ENCODE data around the gene SLC25A19.

The SLC25A19 gene

DNA sequence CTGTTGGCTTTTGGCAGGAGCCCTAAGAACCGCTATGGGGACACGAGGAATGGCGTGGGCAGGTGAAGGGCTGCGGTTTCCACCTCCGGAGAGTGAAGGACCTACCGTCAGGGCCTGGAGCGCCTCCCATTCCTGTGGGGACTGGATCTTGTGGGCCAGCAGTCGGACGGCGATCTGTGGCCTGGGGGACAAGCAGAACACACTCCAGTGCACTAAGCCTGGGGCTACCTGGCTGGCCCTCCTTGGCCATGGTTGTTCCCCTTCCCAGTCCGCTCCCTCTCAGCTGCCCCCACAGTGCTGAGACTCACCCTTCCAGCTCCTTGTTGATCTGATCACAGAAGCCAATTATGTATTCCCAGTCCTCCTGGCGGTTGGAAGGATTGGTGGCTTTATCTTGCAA, 42.8 kb downstream of the SLC25A19 start:
- H3K4me1 ChIP-seq (ENCODE audit: control insufficient read depth in 1 of 2, insufficient read depth in 1 of 2, low read depth in 1 of 2, low read length in 1 of 2) = peaks cover 27 to 28% of the 10 kb centered on the region in 2 experiments
- no peak overlapping the region for H3K27ac ChIP-seq
- no peak overlapping the region for H3K4me3 ChIP-seq (ENCODE audit: low read depth in 1 of 2, low read length in 1 of 2)
- TF ChIP-seq, protein P1, sequence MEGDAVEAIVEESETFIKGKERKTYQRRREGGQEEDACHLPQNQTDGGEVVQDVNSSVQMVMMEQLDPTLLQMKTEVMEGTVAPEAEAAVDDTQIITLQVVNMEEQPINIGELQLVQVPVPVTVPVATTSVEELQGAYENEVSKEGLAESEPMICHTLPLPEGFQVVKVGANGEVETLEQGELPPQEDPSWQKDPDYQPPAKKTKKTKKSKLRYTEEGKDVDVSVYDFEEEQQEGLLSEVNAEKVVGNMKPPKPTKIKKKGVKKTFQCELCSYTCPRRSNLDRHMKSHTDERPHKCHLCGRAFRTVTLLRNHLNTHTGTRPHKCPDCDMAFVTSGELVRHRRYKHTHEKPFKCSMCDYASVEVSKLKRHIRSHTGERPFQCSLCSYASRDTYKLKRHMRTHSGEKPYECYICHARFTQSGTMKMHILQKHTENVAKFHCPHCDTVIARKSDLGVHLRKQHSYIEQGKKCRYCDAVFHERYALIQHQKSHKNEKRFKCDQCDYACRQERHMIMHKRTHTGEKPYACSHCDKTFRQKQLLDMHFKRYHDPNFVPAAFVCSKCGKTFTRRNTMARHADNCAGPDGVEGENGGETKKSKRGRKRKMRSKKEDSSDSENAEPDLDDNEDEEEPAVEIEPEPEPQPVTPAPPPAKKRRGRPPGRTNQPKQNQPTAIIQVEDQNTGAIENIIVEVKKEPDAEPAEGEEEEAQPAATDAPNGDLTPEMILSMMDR (IDR thresholded peaks at IDR 0.05) = no peak
- H3K36me3 ChIP-seq = peaks cover 50% of the 10 kb centered on the region
- no peaks in the 10 kb centered on the region for H3K9me3 ChIP-seq
- no peaks in the 10 kb centered on the region for H3K27me3 ChIP-seq

DNA sequence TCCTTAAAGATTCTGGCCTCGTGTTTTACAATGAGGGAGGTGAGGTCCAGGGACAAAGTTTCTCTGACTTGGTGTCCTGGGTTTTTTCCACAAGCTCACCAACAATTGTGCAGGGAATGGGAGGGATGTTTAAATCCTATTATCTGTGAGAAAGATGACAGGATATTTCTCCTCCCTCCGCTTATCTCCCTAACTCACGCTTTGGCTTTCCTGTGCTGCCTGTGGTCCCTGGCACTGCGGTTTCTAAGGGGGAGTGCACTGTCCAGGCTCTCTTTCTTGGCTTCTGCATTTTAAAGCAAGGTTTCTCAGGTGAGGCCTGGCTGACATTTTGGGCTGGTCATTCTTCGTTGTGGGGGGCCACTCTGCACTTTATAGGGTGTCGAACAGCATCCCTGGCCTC, 44.2 kb downstream of the SLC25A19 start:
- peaks cover 64% of the 10 kb centered on the region for H3K36me3 ChIP-seq
- H3K27ac ChIP-seq = peak overlapping the region; percentile 77
- H3K4me1 ChIP-seq (ENCODE audit: control insufficient read depth in 1 of 2, insufficient read depth in 1 of 2, low read depth in 1 of 2, low read length in 1 of 2) = peaks cover 18 to 21% of the 10 kb centered on the region in 2 experiments
- TF ChIP-seq, protein P1 (IDR thresholded peaks at IDR 0.05) = no peak
- H3K4me3 ChIP-seq (ENCODE audit: low read depth in 1 of 2, low read length in 1 of 2) = peak overlapping the region in 1 of 2 experiments; percentile 35
- no peaks in the 10 kb centered on the region for H3K9me3 ChIP-seq
- H3K27me3 ChIP-seq = no peaks in the 10 kb centered on the region

DNA sequence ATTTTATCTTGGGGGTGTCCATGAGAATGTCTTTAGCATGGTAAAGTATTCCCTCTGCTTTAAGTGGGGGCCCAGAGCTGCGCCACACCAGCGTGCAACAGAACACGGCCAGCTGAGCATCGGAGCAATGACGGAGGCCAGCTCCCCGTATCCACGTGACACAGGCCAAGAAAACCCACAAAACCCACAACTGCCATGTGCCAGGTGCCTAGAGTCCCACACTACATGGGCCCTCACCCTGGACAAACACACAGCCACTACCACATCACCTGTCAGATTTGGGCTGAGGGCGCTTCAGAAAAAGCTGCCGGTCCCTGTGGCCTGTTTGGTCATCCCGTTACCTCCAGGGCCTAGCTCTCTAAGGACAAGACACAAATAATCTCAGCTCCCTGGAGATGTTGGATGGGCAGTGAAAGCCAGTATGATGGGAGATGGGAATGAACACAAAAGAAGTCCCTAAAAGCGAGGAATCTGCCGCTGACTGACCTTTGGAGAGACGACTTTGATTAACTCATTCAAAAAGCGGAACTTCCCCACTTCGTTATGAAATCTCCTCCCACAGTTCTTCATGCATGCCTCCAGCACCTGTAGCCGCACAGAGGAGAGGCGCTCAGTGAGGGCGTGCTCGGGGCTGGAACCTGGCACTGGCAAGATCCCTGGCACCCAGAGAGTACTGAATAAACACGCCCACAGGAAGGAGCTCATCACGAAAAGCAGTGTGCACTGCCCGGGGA, 44.9 kb downstream of the SLC25A19 start:
- peak overlapping the region in 1 of 2 experiments; percentile 35 for H3K4me3 ChIP-seq (ENCODE audit: low read depth in 1 of 2, low read length in 1 of 2)
- peak overlapping the region; percentile 77 for H3K27ac ChIP-seq
- TF ChIP-seq, protein P1 (IDR thresholded peaks at IDR 0.05) = no peak
- H3K9me3 ChIP-seq = no peaks in the 10 kb centered on the region
- peaks cover 18 to 21% of the 10 kb centered on the region in 2 experiments for H3K4me1 ChIP-seq (ENCODE audit: control insufficient read depth in 1 of 2, insufficient read depth in 1 of 2, low read depth in 1 of 2, low read length in 1 of 2)
- H3K27me3 ChIP-seq = no peaks in the 10 kb centered on the region
- H3K36me3 ChIP-seq = peaks cover 71% of the 10 kb centered on the region

DNA sequence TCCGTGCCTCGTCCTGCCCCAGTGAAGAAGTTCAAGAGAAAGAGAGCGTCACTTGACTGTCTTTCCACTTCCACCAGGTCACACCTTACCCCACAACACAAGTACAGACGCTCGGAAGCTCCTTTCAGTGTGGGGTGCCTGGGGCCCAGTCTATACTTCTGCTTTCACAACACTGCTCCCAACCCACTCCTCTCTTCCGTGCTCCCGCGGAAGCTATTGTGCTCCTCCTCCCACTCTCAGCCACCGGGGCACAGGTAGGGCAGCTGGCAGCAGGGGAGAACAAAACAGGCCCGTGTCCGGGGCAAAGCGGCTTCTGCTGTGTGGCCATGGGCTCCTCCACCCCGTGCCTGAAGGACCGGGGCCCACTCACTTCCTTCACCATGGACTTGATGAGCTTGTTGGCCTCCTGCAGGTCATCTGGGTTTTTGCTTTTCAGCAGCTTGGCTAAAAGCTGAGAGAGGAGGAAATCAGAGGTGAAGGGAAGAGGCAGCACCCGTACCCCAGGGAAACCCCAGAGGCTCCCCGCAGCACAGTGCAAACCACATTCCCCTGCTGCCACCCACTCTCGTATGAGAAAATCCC, 46.7 kb downstream of the SLC25A19 start:
- TF ChIP-seq, protein P1 (IDR thresholded peaks at IDR 0.05) = no peak

DNA sequence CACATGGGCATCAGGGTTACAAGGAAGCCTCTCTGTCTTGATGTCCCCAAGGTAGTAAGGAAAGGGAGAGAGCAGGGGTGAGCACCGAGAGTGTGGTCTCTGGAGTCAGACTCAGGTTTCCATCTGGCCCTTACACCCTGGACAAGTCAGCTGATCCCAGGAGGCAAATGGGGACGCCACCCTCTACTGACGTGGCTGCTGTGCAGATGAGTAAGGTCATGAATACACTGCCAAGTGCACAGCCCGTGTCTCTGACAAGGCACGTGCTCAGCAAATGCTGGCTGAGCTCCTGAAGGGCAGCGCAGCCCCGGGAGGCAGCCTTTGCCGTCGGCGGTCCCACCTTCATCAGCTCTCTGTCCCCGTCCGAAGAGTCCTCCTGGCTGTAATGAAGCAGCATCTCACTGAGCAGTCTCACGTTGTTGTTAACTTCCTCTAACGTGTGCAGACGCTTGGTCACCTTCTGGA, 47.2 kb downstream of the SLC25A19 start:
- peaks cover 86% of the 10 kb centered on the region for H3K36me3 ChIP-seq
- peak overlapping the region; percentile 13 for H3K27ac ChIP-seq
- TF ChIP-seq, protein P1 (IDR thresholded peaks at IDR 0.05) = no peak
- peaks cover 18 to 21% of the 10 kb centered on the region in 2 experiments for H3K4me1 ChIP-seq (ENCODE audit: control insufficient read depth in 1 of 2, insufficient read depth in 1 of 2, low read depth in 1 of 2, low read length in 1 of 2)
- no peaks in the 10 kb centered on the region for H3K27me3 ChIP-seq
- H3K9me3 ChIP-seq = no peaks in the 10 kb centered on the region
- no peak overlapping the region for H3K4me3 ChIP-seq (ENCODE audit: low read depth in 1 of 2, low read length in 1 of 2)

More for the DNA sequence above, 46.7 kb downstream of the SLC25A19 start:
- no peaks in the 10 kb centered on the region for H3K9me3 ChIP-seq
- H3K36me3 ChIP-seq = peaks cover 84% of the 10 kb centered on the region
- peak overlapping the region; percentile 13 for H3K27ac ChIP-seq
- H3K27me3 ChIP-seq = no peaks in the 10 kb centered on the region
- H3K4me1 ChIP-seq (ENCODE audit: control insufficient read depth in 1 of 2, insufficient read depth in 1 of 2, low read depth in 1 of 2, low read length in 1 of 2) = peaks cover 18 to 21% of the 10 kb centered on the region in 2 experiments
- no peak overlapping the region for H3K4me3 ChIP-seq (ENCODE audit: low read depth in 1 of 2, low read length in 1 of 2)

All from neutrophil (primary cell).